PC-9 (cell line): ENCODE measurements around the gene SMC6. TPM values are rescaled to one million over a fixed set of nuclear protein-coding genes. Genes with fewer than 3 reads are reported as not detected.

Source experiments
- BruUV-seq: library from RNA; stranded (reverse); fragments of 400-500 nt; replicated peaks from 2 replicates; lab custom pipeline; 2021; lab: Mats Ljungman, UMichigan
- CTCF ChIA-PET: fragments of 300-600 bp; sonication (Branson Sonifier 250); formaldehyde crosslinking; loops from one replicate; lab custom pipeline; 2022; ENCODE audit warnings: antibody characterized with exemption; lab: Charles Lee
- POLR2A ChIA-PET: fragments of 300-600 bp; sonication (Branson Sonifier 250); formaldehyde crosslinking; loops from one replicate; lab custom pipeline; 2022; ENCODE audit warnings: antibody characterized with exemption; ENCODE audit not compliant: unreplicated experiment; lab: Charles Lee
- DNase-seq, 2 experiments: peaks; one replicate each; pipeline versions ENCODE4 v3.0.0 to v3.0.0-alpha.2; 2015 to 2022; ENCODE audit warnings: mixed read lengths in 1 of 2
- H2AFZ ChIP-seq: fragments of 200-600 bp; sonication (generic); 2 replicates; pipeline ENCODE4 v1.8.1; 2017; ENCODE audit warnings: antibody characterized with exemption
- H3F3A ChIP-seq: fragments of 200-600 bp; sonication (generic); 2 replicates; pipeline ENCODE4 v1.8.1; 2017; ENCODE audit warnings: antibody characterized with exemption, mild to moderate bottlenecking, low read depth; ENCODE audit not compliant: insufficient read depth
- H3K27ac ChIP-seq: fragments of 200-600 bp; sonication (generic); 2 replicates; pipeline ENCODE4 v1.6.1; 2016; ENCODE audit warnings: mixed run types
- H3K27me3 ChIP-seq: fragments of 200-600 bp; sonication (generic); 2 replicates; pipeline ENCODE4 v1.6.1; 2016; ENCODE audit warnings: low read depth, mixed run types; ENCODE audit not compliant: insufficient read depth
- H3K36me3 ChIP-seq: fragments of 200-600 bp; sonication (generic); 2 replicates; pipeline ENCODE4 v1.6.1; 2016; ENCODE audit warnings: low read depth, mixed run types
- H3K4me1 ChIP-seq: fragments of 200-600 bp; sonication (generic); replicated peaks from 2 replicates; pipeline ENCODE4 v1.6.1; 2016; ENCODE audit warnings: mixed run types; ENCODE audit not compliant: insufficient read depth
- H3K4me2 ChIP-seq: fragments of 200-600 bp; sonication (generic); 2 replicates; pipeline ENCODE4 v1.6.1; 2017; ENCODE audit warnings: mixed run types
- H3K4me3 ChIP-seq: fragments of 200-600 bp; sonication (generic); 2 replicates; pipeline ENCODE4 v1.6.1; 2016; ENCODE audit warnings: mixed run types
- H3K79me2 ChIP-seq: fragments of 200-600 bp; sonication (generic); 2 replicates; pipeline ENCODE4 v1.6.1; 2017; ENCODE audit warnings: low read depth, mixed run types
- H3K9me2 ChIP-seq: fragments of 200-600 bp; sonication (generic); 2 replicates; pipeline ENCODE4 v1.8.1; 2017; ENCODE audit warnings: mild to moderate bottlenecking; ENCODE audit not compliant: insufficient read depth
- H3K9me3 ChIP-seq: fragments of 200-600 bp; sonication (generic); 2 replicates; pipeline ENCODE4 v1.8.1; 2016; ENCODE audit warnings: low read depth; ENCODE audit not compliant: insufficient read depth
- H4K20me1 ChIP-seq: fragments of 200-600 bp; sonication (generic); 2 replicates; pipeline ENCODE4 v1.8.1; 2017; ENCODE audit not compliant: insufficient read depth
- EZH2 ChIP-seq: fragments of 200-600 bp; sonication (generic); IDR thresholded peaks from 2 replicates; pipeline ENCODE4 v1.8.0; 2017; ENCODE audit warnings: antibody characterized with exemption, low read depth
- intact Hi-C: fragments of 100-400 bp; cut with micrococcal nuclease; formaldehyde crosslinking; loops from one replicate; pipeline ENCODE4 v1.10.0; 2022; ENCODE audit not compliant: unreplicated experiment
- total RNA-seq: library from RNA; stranded (reverse); gene quantifications from 2 replicates; pipeline ENCODE4 v1.2.3, GENCODE V29; 2021
- TF ChIP-seq, protein P1 (sequence below): fragments of 200-600 bp; sonication (generic); conservative IDR thresholded peaks from 2 replicates; pipeline ENCODE4 v1.6.1; 2017; ENCODE audit warnings: mixed run types, antibody characterized with exemption, mild to moderate bottlenecking, moderate library complexity

Gene SMC6
- total RNA-seq, 1 experiment from 2014 or later = 19.2 TPM

DNA sequence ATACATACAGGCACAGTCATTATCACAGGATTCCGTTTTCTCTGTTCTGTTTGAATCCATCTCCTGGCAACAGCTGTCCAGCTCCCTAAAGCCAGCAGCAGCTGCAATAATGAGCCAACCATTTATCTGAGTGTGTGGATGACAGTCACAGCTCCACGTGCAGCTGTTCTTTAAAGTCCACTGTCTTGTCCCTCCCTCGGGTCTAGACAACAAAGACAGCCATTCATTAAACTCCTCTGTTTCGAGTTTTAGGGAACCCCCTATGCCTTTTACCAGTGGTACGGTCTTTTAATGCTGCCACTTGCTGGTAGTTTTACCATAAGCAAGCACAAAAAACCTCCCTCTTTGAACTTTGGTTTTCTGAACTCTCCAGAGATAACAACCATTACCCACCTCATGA is 46.6 kb upstream of the SMC6 start:
- no TSS peak for BruUV-seq
- Histone ChIP-seq H3F3A (no peaks in the 10 kb centered on the region), H3K4me2 (no peak overlapping the region), H3K79me2 (no peaks in the 10 kb centered on the region), H3K9me3 (no peaks in the 10 kb centered on the region), H2AFZ (no peak overlapping the region), H3K4me3 (no peak overlapping the region), H3K27ac (no peak overlapping the region), H4K20me1 (no peaks in the 10 kb centered on the region), H3K27me3 (peaks cover 5% of the 10 kb centered on the region; the same call in 1 of the 2 replicates), H3K4me1 (no peaks in the 10 kb centered on the region), H3K36me3 (no peaks in the 10 kb centered on the region), H3K9me2 (no peaks in the 10 kb centered on the region)
- ChIA-PET POLR2A (no interaction called here), CTCF (no interaction called here)
- no peak for DNase-seq
- TF ChIP-seq, protein P1, sequence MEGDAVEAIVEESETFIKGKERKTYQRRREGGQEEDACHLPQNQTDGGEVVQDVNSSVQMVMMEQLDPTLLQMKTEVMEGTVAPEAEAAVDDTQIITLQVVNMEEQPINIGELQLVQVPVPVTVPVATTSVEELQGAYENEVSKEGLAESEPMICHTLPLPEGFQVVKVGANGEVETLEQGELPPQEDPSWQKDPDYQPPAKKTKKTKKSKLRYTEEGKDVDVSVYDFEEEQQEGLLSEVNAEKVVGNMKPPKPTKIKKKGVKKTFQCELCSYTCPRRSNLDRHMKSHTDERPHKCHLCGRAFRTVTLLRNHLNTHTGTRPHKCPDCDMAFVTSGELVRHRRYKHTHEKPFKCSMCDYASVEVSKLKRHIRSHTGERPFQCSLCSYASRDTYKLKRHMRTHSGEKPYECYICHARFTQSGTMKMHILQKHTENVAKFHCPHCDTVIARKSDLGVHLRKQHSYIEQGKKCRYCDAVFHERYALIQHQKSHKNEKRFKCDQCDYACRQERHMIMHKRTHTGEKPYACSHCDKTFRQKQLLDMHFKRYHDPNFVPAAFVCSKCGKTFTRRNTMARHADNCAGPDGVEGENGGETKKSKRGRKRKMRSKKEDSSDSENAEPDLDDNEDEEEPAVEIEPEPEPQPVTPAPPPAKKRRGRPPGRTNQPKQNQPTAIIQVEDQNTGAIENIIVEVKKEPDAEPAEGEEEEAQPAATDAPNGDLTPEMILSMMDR = no peak
- TF ChIP-seq EZH2 = no peak
- intact Hi-C loops = no loop called here

DNA sequence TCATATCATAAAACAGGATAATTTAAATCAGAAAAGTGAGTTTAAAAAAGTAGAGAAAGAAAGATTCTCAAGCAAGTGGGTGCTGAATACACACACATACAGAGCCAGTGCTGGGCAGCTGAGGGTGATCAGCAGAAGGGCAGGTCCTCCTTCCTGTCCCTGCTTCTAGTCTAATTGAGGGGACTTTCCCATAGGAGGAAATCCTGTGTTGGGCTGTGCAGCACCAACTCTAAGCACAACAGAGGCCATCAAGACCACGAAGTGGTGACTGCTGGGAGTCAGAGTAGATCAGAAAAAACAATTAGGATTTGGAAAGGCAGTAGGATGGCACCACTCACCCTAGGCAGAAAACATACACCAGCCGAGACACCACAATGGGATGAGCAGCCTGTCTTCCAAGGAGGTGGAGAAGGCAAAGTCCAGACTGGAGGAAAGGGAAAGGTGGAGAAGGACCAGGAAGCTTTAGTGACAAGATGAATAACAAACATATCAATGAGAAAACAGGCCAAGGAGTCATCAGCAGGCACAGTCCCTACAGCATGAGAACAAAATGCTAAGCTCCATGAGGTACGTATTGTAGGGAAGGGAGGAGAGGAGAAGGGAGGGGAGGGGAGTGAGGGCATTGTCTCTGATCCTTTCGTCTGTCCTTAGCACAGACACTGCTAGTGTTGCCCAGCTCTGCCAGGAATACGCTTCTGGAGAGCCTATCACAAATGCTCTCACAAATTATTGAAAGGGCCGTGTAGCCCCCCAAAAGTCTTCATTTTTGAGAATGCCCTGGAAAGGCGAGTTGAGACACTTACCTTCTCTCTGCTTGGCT is 45.9 kb upstream of the SMC6 start:
- H3K9me2 ChIP-seq = no peaks in the 10 kb centered on the region
- no peak overlapping the region for H3K27ac ChIP-seq
- intact Hi-C loops = no loop called here
- no peaks in the 10 kb centered on the region for H3K9me3 ChIP-seq
- POLR2A ChIA-PET = no interaction called here
- no peaks in the 10 kb centered on the region for H3K4me1 ChIP-seq
- CTCF ChIA-PET = no interaction called here
- H3K27me3 ChIP-seq = peaks cover 5% of the 10 kb centered on the region; the same call in 1 of the 2 replicates
- no TSS peak for BruUV-seq
- no peak overlapping the region for H2AFZ ChIP-seq
- no peaks in the 10 kb centered on the region for H3F3A ChIP-seq
- no peak overlapping the region for H3K4me2 ChIP-seq
- H3K79me2 ChIP-seq = no peaks in the 10 kb centered on the region
- TF ChIP-seq, protein P1 = no peak
- TF ChIP-seq EZH2 = no peak
- H4K20me1 ChIP-seq = no peaks in the 10 kb centered on the region
- no peaks in the 10 kb centered on the region for H3K36me3 ChIP-seq
- no peak overlapping the region for H3K4me3 ChIP-seq
- DNase-seq = no peak

DNA sequence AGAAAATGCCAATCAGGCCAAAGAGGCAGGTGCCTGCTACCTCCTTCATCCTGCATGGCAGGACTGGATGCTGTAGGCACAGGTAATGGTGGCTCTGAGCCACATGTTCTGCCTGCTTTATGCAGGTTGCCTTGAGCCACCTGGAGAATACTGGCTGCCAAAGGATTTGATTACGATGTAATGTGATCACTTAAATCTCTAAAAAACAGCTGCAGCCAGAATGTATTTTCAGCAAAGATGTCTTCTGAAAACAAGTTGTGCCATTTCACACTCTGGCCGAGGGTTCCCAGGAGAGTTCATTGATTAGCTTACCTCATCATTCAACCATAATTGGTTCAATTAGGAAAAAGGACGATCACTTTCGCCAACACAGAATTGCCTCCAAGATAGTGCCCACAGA is 44.7 kb upstream of the SMC6 start:
- Histone ChIP-seq H3K4me2 (no peak overlapping the region), H3K79me2 (no peaks in the 10 kb centered on the region), H3K4me3 (no peak overlapping the region), H3K27ac (no peak overlapping the region), H3K4me1 (no peaks in the 10 kb centered on the region), H3K36me3 (no peaks in the 10 kb centered on the region), H3K9me3 (no peaks in the 10 kb centered on the region), H3K27me3 (0 out of 2 replicates have a peak, but pooled peaks cover 5% of the 10 kb centered on the region), H2AFZ (no peak overlapping the region), H4K20me1 (no peaks in the 10 kb centered on the region), H3F3A (no peaks in the 10 kb centered on the region), H3K9me2 (no peaks in the 10 kb centered on the region)
- DNase-seq = no peak
- intact Hi-C loops = no loop called here
- no TSS peak for BruUV-seq
- no peak for TF ChIP-seq EZH2
- TF ChIP-seq, protein P1 = no peak
- ChIA-PET CTCF (no interaction called here), POLR2A (no interaction called here)
